GM21717 (cell line): ENCODE data around the gene CLEC2A.

Experiments
- ATAC-seq: cut with Tn5 transposase; IDR thresholded peaks from one replicate; pipeline ENCODE4 v1.9.1; 2021; ENCODE audit warnings: mild to moderate bottlenecking, moderate library complexity; ENCODE audit not compliant: unreplicated experiment

CLEC2A gene

DNA sequence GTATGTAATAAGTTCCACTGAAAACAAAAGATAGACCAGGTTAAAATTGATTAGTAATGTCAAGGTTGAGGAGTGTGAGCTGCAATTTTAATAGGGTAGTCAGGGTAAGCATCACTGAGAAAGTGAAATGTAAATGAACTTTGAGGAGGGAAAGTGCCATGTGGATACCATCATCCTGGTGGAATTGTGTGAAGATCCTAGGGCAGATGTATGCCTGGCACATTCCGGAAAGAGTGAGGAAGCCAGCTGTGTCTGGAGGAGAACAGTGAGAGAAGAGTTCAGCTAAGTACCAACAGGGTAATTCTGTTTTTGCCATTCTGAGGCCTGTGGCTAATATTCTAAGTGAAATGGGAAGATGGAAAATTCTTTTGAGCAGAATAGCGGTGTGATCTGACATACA is 2.9 kb upstream of the CLEC2A start:
- ATAC-seq = no peak

DNA sequence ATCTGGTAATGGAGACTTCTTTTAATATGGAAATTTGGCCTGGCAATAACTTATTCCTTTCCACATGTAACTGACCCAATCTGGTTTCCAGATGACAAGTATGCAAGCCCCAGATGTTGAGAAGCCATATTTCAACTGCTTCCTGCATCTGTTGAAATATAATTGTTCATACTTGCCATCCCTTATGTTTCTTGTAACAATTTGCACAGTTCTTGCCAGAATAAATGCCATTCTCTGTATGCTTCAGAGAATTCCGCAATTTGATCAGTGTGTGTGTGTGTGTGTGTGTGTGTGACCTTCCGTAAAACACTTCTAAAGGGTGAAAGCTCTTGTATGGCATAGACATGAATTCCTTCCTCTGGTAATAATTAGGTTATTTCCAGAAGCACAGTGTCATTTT is 1.8 kb upstream of the CLEC2A start:
- ATAC-seq = no peak

DNA sequence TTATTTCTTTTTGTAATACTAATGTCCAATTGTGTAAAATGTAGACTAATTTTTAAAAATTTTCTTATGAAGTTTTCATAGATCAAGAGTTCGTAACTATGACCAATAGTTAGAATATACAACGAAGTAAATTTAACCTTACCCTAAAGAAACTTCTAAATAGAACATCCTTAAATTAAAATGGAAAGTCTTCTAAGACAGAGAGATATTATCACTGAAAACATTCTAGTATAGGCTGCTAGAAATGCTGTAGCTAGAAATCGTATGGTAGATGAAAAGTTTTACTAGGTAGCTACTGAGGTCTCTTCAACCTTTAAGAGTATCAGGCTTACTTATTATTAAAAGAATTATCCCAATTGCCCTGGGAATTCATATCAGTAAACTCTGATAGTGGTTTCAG is 925 bp downstream of the CLEC2A start:
- no peak for ATAC-seq

DNA sequence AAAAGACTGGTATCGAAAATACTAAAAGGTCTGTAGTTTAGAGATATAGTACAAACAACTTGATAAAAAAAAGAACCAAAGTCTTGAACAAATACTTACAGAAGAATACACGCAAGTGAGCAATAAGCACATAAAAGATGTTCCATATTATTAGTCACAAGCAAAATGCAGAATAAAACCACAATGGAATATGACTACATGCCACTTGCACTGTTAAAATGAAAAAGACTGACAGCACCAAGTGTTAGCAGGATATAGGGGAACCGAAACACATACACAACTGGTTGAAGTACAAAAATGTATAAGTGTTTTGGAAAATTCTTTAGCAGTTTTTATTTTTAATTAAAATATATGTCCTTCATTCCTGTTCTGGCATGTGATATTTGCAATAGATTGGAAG is 3.6 kb downstream of the CLEC2A start:
- ATAC-seq = no peak

DNA sequence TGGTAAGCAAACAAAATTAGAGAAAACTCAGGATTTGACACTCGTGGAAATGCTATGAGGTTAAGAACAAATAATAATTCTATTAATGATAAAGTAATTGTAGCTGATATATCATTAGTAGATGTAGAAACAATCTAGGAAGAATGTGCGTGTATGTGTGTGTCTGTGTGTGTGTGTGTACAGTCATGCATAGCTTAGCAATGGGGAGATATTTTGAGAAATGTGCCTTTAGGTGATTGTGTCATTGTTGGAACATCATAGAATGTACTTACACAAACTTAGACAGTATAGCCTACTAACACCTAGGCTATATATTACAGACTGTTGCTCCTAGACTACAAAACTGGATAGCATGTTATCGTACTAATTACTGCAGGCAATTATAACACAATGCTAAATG is 5.3 kb downstream of the CLEC2A start:
- no peak for ATAC-seq

DNA sequence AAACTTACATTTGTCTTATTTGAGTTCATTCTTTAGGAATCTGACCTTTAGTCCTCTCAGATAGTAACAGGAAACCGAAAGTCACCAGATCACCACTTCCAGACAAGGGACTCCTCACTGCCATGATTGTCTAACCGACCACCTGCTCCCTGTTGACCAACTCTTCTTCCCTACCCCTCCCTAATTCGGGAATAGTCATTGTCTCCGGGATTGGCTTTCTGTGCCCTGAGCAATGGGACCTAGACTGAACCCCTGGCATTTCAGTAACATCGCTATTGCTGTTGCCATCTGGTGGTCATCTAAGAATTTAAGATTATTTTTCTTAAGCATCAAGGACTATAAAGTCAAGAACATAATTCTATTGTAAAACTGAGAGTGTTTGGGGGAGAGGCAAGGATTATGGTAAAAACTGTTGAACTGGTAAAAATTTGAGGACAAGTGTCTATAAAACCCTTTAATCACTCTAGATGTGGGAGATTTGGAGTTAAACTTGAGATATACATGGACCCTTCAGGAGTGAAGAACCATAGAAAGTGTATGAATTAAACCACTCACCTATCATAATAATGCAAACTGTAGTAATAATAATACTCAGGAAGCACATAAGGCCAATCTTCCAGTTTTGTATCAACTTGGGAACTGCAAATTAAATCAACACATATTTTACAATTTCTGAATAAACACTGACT is 6.3 kb downstream of the CLEC2A start:
- no peak for ATAC-seq

DNA sequence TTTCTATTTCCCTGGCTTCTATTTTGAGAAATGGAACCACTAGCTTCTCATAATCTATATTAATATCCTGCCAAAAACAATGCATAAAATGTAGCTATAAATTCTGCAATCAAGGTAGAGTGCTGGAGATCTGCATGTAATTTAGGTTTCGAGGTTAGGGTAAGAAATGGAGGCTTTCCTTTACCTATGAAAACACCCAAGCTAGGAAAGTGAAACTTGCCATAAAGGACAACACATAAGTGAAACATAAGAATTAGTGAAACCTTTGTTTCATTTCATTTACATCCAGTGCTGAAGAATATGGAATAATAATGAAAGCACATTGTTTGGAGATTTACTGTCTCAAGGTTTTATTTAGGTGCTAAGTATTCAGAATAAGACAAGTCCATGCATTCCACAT is 9.7 kb downstream of the CLEC2A start:
- no peak for ATAC-seq

DNA sequence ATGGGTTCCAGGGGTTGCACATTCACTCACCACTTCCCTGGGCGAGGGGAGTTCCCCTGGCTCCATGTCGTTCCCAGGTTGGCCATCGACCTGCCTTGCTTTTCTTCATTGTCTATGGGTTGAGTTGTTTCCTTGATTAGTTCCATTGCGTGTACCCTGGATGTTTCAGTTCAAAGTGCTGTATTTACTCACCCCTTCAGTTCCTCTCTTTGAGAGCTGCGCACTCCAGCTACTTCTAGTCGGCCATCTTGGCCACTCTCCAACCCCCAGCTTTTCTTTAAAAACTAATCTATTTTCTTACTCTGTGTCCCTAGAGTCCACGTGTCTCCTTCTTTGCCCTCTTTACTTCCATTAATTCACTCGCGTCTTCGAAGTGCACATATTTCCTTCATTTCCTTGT is 11.7 kb downstream of the CLEC2A start:
- ATAC-seq = no peak

DNA sequence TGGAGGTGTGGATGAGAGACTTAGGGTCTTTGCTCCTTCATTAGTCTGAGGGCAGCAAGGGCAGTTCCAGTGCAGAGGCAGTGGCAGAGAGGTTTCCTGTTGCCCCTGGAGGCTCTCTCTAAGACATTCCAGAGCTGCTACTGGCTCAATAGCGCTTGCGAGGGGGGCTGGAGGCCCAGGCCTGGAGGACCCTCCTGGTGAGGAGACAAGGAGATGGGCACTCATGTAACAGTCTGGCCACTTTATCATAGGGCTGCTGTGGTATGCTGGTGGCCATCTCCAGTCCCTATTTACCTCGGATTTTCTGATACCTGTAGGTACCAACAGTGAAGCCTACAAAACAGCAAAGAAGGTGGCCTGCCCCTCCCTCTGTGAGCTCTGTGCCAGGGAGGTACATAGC is 12.7 kb downstream of the CLEC2A start:
- no peak for ATAC-seq

DNA sequence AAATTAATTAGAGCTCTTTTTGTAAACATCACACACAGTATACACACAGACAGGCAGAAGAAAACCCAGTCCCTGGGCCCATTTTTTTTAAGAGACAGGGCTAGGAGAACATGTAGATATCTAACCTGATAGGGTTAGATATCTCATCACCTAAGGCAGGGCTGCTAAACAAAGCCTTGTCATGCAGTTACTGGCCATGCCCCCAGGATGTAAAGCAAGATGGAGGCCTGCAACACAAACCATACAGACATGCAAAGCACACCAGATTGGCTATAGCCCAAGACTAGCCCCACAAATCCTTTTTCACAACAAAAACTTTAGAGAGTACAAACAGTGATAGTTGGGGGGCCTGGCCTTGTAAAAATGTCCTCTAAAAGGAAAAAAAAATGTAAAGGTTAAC is 20.5 kb downstream of the CLEC2A start:
- no peak for ATAC-seq

DNA sequence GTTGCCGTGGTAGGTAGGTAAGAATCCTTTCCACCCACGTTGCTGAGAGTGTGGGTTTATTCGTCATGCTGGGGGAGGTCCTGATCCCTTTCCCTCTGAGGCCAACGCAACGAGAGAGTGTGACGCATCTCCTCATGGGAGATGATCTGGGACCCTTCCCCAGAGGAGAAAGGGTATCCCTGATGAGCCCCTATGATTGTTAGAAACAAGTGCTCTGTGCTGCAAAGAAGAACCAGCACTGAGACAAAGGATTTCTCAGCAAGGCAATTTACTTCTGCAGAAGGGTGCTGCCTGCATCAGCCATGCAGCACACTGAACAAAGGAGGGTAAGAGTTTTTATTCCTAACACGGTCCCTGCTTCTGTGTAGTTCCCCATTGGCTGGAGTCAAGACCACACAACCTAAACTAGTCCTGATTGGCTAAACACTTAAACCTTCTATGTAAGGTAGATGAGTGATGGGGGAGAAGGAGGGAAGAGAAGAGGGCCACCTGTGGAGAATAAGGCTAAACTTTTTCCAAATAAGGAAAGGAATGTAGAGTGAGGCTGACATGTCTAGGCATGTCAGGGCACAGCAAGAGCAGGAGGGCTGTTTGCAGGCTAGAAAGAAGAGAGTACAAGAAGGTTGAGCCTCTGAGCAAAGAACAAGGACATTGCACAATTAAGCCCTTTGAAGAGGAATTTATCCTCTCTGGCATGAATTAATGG is 21.3 kb downstream of the CLEC2A start:
- ATAC-seq = no peak

DNA sequence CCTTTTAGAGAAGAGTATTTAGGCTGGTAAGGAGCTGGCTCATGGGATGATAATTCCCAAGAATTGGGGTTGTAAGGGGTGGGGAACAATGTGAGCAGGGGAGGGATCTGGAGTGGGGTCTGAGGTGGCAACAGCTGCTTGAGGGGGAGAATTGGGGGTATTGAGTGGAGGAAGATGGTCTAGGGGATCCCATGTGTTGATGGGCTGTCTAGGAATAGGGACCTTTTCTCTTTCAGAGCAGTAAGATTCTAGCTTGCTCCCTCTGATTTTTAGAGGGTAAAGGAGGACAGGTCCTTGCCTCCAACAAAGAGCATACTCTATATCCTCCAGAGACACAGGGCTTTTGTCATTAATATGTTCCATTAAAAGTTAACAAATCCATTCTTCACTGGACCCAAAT is 22.4 kb downstream of the CLEC2A start:
- ATAC-seq = no peak

DNA sequence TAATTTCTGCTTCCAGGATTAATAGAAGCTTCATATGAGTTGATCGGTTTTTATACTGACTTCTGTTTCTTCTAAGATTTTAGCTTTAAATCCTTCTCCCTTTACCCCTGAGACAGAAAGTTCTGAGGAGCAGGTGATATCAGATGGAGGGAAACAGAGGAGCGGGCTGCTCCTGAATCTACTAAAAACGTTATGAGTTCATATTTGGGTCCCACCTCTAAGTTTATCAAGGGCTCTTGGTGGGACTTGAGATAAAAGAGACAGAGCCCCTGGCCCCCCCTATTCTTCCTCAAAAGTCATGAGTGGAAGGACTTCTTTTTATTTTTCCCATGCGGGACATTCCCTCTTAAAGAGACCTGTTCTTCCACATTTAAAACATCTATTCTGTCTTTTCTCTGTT is 23.8 kb downstream of the CLEC2A start:
- no peak for ATAC-seq

DNA sequence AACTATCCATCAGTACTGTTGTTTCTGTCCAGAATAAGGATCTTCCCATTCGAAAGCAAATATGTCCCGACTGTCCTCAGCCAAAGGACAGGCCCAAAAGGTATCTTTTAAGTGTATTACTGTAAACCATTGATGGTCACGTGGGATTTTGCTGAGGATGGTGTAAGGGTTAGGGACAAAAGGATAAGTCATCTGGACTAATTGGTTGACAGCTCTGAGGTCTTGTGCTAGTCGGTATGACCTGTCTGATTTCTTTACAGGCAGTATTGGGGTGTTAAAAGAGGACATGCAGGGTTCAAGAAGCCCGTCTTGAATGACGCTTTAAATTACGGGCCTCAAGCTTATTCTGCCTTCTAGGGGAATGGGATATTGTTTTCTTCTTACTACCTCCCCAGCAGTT is 24.4 kb downstream of the CLEC2A start:
- no peak for ATAC-seq

DNA sequence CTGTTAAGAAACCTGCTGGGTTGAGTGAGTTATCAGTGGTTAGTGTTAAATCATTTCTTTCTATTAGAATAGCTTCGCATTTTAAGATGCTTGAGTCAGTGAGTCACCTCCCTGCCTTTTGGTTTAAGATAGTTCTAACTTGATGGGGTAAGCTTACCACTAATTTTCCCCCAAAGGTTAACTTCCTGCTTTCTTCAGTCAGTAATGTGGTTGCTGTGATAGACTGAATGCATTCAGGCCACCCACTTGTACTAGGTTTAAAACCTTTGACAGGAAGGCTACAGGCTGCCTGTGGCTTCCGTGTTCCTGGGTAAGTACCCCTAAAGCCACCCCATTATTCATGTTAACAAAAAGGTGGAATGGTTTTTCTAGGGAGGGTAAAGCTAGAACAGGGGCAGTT is 25.3 kb downstream of the CLEC2A start:
- ATAC-seq = no peak

DNA sequence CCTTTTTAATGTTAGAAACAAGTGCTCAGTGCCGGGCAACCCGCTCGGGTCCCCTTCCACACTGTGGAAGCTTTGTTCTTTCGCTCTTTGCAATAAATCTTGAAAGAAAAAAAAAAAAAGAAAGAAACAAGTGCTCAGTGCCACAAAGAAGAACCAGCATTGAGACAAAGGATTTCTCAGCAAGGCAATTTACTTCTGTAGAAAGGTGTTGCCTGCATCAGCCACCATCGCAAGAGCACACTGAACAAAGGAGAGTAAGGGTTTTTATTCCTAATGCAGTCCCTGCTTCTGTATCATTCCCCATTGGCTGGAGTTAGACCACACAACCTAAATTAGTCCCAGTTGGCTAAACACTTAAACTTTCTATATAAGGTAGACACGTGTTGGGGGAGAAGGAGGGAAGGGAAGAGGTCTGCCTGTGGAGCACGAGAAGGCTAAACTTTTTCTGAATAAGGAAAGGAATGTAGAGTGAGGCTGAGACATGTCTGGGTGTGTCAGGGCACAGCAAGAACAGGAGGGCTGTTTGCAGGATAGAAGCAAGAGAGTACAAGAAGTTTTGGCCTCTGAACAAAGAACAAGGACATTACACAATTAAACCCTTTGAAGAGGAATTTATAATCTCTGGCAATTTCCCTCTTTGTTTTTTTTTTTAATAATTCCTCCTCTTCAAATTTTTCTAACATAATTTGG is 29.5 kb downstream of the CLEC2A start:
- ATAC-seq = no peak

DNA sequence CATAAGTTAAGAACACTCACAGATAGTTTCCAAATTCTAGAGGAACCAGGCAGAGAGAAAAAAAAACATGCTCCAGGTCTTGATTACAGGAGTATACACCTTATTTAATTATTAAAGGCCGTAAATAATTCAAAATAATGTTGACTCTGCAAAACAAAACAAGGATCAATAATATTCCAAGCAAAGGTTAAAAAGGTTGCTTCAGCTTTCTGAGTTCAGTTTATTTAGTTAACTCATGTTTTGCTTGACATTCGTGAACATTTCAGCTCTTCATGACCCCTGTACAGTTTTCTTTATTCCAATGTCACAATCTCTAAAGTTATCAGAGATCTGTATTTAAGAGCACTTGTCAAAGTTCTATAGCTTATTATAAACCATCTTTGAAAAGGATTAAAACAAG is 31.2 kb downstream of the CLEC2A start:
- no peak for ATAC-seq

DNA sequence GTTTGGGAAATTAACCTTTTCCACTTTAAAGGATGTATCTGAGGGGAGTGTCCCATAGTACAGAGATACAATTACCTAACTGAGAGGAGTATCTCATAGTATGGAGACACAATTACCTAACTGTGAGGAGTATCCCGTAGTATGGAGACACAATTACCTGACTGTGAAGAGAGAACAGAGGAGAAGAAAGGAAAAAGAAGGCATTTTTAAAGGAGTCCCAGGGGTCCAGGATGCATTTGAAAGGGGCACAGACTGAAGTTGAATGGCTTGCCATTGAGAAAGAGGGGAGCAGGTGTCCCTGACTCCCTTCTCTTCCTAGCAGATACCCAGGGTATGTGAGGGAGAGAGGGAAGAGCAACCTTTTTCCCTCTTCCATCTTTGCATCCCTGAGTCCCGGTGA is 33.0 kb downstream of the CLEC2A start:
- no peak for ATAC-seq

DNA sequence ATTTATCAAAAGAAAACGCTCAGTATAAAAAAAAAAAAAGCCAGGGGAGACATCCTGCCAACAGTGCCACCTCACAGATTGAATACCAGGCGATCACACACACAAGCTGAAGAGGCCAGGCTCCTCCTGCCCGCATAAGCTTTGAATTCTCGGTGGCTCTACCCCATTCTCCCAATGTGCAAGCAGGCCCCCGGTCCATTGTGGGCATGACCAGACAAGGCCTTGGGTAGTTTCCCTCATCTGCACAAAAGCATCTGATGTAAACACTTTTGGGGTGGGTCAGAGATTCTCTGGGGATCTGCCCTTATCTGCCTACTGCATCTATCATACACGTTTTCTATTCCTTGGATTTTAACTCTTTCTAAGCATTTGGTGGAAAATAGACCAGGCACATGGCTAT is 34.6 kb downstream of the CLEC2A start:
- no peak for ATAC-seq

DNA sequence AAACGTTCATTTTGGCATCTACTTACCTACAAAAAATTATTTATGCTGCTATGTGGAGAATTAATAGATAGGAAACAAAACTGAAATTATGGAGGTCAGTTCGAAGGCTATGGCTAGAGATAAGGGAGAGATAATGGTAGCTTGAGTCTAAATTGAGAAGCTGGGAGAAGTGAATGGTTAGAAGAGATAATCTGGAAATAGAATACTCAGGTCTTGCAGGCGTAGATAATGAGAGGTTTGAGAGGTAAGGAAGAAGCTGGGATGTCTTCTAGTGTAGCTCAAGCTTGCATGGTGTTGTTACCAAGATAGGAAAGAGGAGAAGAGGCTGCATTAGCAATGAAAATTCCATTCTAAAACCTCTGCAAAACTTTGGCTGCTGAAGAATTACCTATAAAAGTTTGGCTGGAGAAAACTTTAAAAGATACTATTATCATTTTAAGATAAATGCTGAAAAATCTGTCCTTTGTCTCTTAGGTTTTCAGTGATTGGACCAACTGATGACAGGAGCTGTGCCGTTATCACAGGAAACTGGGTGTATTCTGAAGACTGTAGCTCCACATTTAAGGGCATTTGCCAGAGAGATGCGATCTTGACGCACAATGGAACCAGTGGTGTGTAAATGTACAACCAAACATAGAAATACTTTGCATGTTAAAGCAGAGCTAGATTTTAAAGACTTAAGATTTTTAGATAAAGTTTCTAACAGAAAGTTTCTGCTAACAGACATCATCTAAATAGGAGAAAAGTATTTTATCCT is 36.8 kb downstream of the CLEC2A start:
- no peak for ATAC-seq

DNA sequence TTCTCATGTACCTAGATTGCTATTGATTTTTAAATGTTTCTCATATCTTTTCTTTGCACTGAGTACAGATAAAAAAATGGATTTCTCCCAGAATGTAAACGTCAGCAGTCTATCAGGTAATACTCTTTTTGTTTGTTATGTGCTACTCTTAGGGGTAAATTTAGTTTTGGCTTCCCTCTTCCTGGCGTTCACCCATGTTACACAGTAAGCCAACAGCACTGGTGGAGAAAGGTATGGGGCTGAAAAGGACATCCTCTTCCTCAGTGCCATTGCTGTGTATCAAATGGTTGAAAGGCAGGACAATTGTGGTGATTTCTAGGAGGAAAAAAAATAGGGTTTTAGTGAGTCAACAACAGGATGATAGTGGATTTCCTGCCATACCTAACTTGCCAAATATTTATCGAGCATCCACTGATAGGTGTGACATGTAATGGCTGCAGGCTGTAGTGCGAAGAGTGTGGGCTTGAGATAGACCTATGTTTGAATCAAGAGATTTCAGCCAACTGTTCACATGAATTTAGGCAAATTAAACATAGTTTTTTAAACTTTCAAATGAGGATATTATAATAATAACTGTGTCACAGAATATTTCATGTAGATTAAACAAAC is 43.4 kb downstream of the CLEC2A start:
- no peak for ATAC-seq
